Transverse colon (tissue), 4 donors: Measurements from ENCODE around the gene TOGARAM2. TPM values are rescaled to one million over a fixed set of nuclear protein-coding genes. Genes with fewer than 3 reads are reported as not detected.

Experiments used
- DNase-seq: peaks from one replicate; pipeline ENCODE4 v3.0.0-alpha.2; 2019
- H3K27ac ChIP-seq, 4 donors: fragments of 200-600 bp; sonication (generic); 2 replicates each; pipeline ENCODE4 v1.5.1; 2016 to 2018; ENCODE audit warnings: inconsistent platforms in 4 of 4
- H3K27me3 ChIP-seq: fragments of 200-600 bp; sonication (generic); 2 replicates; pipeline ENCODE4 v1.5.1; 2017; ENCODE audit warnings: inconsistent platforms
- H3K36me3 ChIP-seq, 4 donors: fragments of 200-600 bp; sonication (generic); 2 replicates each; pipeline ENCODE4 v1.5.1; 2017 to 2019; ENCODE audit warnings: inconsistent platforms in 4 of 4
- H3K4me1 ChIP-seq, 4 donors: fragments of 200-600 bp; sonication (generic); 2 replicates each; pipeline ENCODE4 v1.5.1; 2017 to 2020; ENCODE audit warnings: inconsistent platforms in 4 of 4
- H3K4me3 ChIP-seq, 4 donors: fragments of 200-600 bp; sonication (generic); 1 replicate in 1 of 4; 2 replicates in 3 of 4; pipeline versions ENCODE4 v1.5.1 to v1.6.1; 2017 to 2019; ENCODE audit warnings: inconsistent platforms in 4 of 4
- H3K9me3 ChIP-seq, 2 donors: fragments of 200-600 bp; sonication (generic); 2 replicates each; pipeline ENCODE4 v1.5.1; 2017 to 2019; ENCODE audit warnings: inconsistent platforms in 2 of 2
- CTCF ChIP-seq, 5 experiments: fragments of 200-600 bp in 3 of 5; fragments of 450-650 bp in 2 of 5; sonication (generic) in 3 of 5; IDR thresholded peaks; 1 replicate in 2 of 5; 2 replicates in 3 of 5; pipeline ENCODE4 v1.5.1; 2016 to 2017; ENCODE audit warnings: antibody characterized with exemption in 5 of 5, inconsistent platforms in 3 of 5, mild to moderate bottlenecking in 2 of 5, moderate library complexity in 1 of 5
- EP300 ChIP-seq: sonication (generic); formaldehyde crosslinking; IDR thresholded peaks from one replicate; pipeline ENCODE4 v1.6.1; 2017; ENCODE audit warnings: antibody characterized with exemption, low read depth
- POLR2A ChIP-seq: fragments of 450-650 bp; IDR thresholded peaks from one replicate; pipeline ENCODE4 v1.6.1; 2016; ENCODE audit warnings: antibody characterized with exemption, mild to moderate bottlenecking, moderate library complexity
- POLR2AphosphoS5 ChIP-seq, 3 donors: sonication (generic); formaldehyde crosslinking; IDR thresholded peaks; one replicate each; pipeline ENCODE4 v1.6.1; 2016; ENCODE audit warnings: antibody characterized with exemption in 3 of 3
- WGBS, 2 donors: methylation state at CpG; one replicate each; pipeline ENCODE4 v1.1.5; 2018; ENCODE audit warnings: low coverage in 1 of 2; 5-methylcytosine and 5-hydroxymethylcytosine counted together
- in situ Hi-C, 4 donors: fragments of 200-750 bp; cut with MboI; loops; one replicate each; pipeline versions ENCODE4 v1.15.0 to v1.15.1; 2017; ENCODE audit warnings: low sequenced_read_pairs in 3 of 4, low pct_ligation_motif_present in 1 of 4, low pct_unique_long_range_greater_than_20kb in 1 of 4
- intact Hi-C: fragments of 100-400 bp; cut with DNase I; formaldehyde crosslinking; loops from one replicate; pipeline ENCODE4 v1.15.1; 2023; ENCODE audit warnings: low total_unique reads
- small RNA-seq, 4 donors: library from RNA; depleted of rRNA; stranded (forward); fragments of <200 nt; gene quantifications; one replicate each; pipeline ENCODE3, GENCODE V24; 2016
- total RNA-seq, 4 donors: library from RNA; depleted of rRNA; stranded (reverse); fragments of >200 nt; gene quantifications; one replicate each; pipeline ENCODE4 v1.1.0, GENCODE V29; 2016

The TOGARAM2 gene
- total RNA-seq, 4 donors from 2014 or later, result 0.79 to 7.1 (median 3.1) TPM; not detected in 1

- H3K4me1 ChIP-seq, result no peaks in the 10 kb centered on the region
- 80 to 95% methylated on average over 1 to 8 of the region's 8 CpGs for WGBS, 2 donors
- no peaks in the 10 kb centered on the region for H3K9me3 ChIP-seq
- no peak overlapping the region for H3K4me3 ChIP-seq
- intact Hi-C loops, result no loop called here
- no peaks in the 10 kb centered on the region for H3K36me3 ChIP-seq
- no peak for DNase-seq
- H3K27ac ChIP-seq, result no peak overlapping the region
- in situ Hi-C loops, result no loop called here
- H3K27me3 ChIP-seq, result no peaks in the 10 kb centered on the region
- TF ChIP-seq POLR2AphosphoS5 (IDR thresholded peaks at IDR 0.05) (no peak), POLR2A (no peak), CTCF (IDR thresholded peaks at IDR 0.05) (no peak), EP300 (no peak)
Measured at GRCh38 chr2:29096969-29097368, 115.9 kb downstream of the TOGARAM2 start.

GRCh38 chr2:29097569-29097968 lies 116.5 kb downstream of the TOGARAM2 start:
- H3K4me1 ChIP-seq, result no peaks in the 10 kb centered on the region
- H3K27me3 ChIP-seq, result no peaks in the 10 kb centered on the region
- H3K36me3 ChIP-seq, result no peaks in the 10 kb centered on the region
- no peak for DNase-seq
- TF ChIP-seq POLR2A (no peak), POLR2AphosphoS5 (IDR thresholded peaks at IDR 0.05) (no peak), CTCF (IDR thresholded peaks at IDR 0.05) (no peak), EP300 (no peak)
- intact Hi-C loops (no loop called here), in situ Hi-C loops (no loop called here)
- WGBS, 2 donors, result 79% methylated on average over 6 of the region's 6 CpGs; no CpG with 5 or more reads in 1 of the 2 donors
- no peak overlapping the region for H3K4me3 ChIP-seq
- no peaks in the 10 kb centered on the region for H3K9me3 ChIP-seq
- no peak overlapping the region for H3K27ac ChIP-seq

GRCh38 chr2:29100564-29100963 lies 119.5 kb downstream of the TOGARAM2 start:
- Histone ChIP-seq H3K27ac (no peak overlapping the region), H3K4me3 (no peak overlapping the region), H3K36me3 (no peaks in the 10 kb centered on the region), H3K4me1 (no peaks in the 10 kb centered on the region), H3K27me3 (no peaks in the 10 kb centered on the region), H3K9me3 (no peaks in the 10 kb centered on the region)
- in situ Hi-C loops, result no loop called here
- intact Hi-C loops, result no loop called here
- no peak for TF ChIP-seq EP300
- 83 to 84% methylated on average over 1 of the region's 1 CpG for WGBS, 2 donors
- no peak for DNase-seq

Small RNA genes within 50 kb of the gene (small RNA-seq; reads per million reads assigned to genes)
- gene RF00019, result 0 reads per million in 4 donors

Other genes starting within 250 kb of the TOGARAM2 start
- gene PPP1CB, start 229.5 kb upstream of the TOGARAM2 start, total RNA-seq, result 100 to 1,000 TPM; 132 to 245 (median 192) TPM
- 1 to 10 TPM in 2 of 4 donors, under 1 TPM in 1, not detected in 1; 1.00 to 1.8 (median 1.4) TPM for gene SPDYA, start 170.5 kb upstream of the TOGARAM2 start, total RNA-seq
- gene TRMT61B, start 111.0 kb upstream of the TOGARAM2 start, total RNA-seq, result 1 to 10 TPM in 3 of 4 donors, not detected in 1; 1.4 to 7.0 (median 6.0) TPM
- gene WDR43, start 86.6 kb upstream of the TOGARAM2 start, total RNA-seq, result 100 to 1,000 TPM in 1 of 4 donors, 10 to 100 TPM in 3; 15.8 to 399 (median 46.0) TPM
- gene PCARE, start 93.2 kb downstream of the TOGARAM2 start, total RNA-seq, result under 1 TPM in 1 of 4 donors, not detected in 3; under 0.01 TPM
- 10 to 100 TPM; 11.9 to 37.8 (median 22.5) TPM for gene CLIP4, start 134.1 kb downstream of the TOGARAM2 start, total RNA-seq